NB4 (cell line): Measurements from ENCODE around the gene GRM1.

Source experiments
- CTCF ChIP-seq: IDR thresholded peaks from one replicate; pipeline ENCODE4 v1.5.1; 2012; ENCODE audit warnings: low read depth, low read length
- MAX ChIP-seq: IDR thresholded peaks from 2 replicates; pipeline ENCODE4 v1.6.1; 2011; ENCODE audit warnings: low read depth, low read length
- MYC ChIP-seq: IDR thresholded peaks from 2 replicates; pipeline ENCODE4 v1.6.1; 2011; ENCODE audit warnings: low read depth, low read length
- POLR2A ChIP-seq: IDR thresholded peaks from 2 replicates; pipeline ENCODE4 v1.6.1; 2011; ENCODE audit warnings: mild to moderate bottlenecking; ENCODE audit not compliant: insufficient read length; ENCODE audit errors: extremely low read depth

GRCh38 chr6:146311079-146311478 is 282.2 kb downstream of the GRM1 start:
- TF ChIP-seq CTCF (no peak), MAX (no peak), POLR2A (no peak), MYC (no peak)
